Stimulated activated CD4-positive, alpha-beta T cell treated with anti-CD3 and anti-CD28 coated beads, Interleukin-4, amount 100 ng/mL, for 4 hours (primary cell): Measurements from ENCODE around the gene CCDC33.

Source experiments
- DNase-seq, 2 experiments: peaks; one replicate each; pipeline ENCODE4 v3.0.0-alpha.2; 2020

The CCDC33 gene

GRCh38 chr15:74259821-74260607 is 23.9 kb downstream of the CCDC33 start:
- DNase-seq: no peak

- DNase-seq: no peak
Measured at GRCh38 chr15:74261041-74261440, 24.9 kb downstream of the CCDC33 start.

GRCh38 chr15:74261685-74262084 is 25.6 kb downstream of the CCDC33 start:
- no peak for DNase-seq

GRCh38 chr15:74262151-74262550 is 26.0 kb downstream of the CCDC33 start:
- DNase-seq: no peak

GRCh38 chr15:74262625-74263024 is 26.5 kb downstream of the CCDC33 start:
- no peak for DNase-seq

- no peak for DNase-seq
Measured at GRCh38 chr15:74263466-74263865, 27.3 kb downstream of the CCDC33 start.

- no peak for DNase-seq
Measured at GRCh38 chr15:74264081-74264501, 28.0 kb downstream of the CCDC33 start.

GRCh38 chr15:74265046-74265639 is 29.0 kb downstream of the CCDC33 start:
- no peak for DNase-seq

- DNase-seq: no peak
Measured at GRCh38 chr15:74268020-74268419, 31.9 kb downstream of the CCDC33 start.

- no peak for DNase-seq
Measured at GRCh38 chr15:74269362-74270035, 33.4 kb downstream of the CCDC33 start.

GRCh38 chr15:74270155-74270554 is 34.0 kb downstream of the CCDC33 start:
- no peak for DNase-seq

GRCh38 chr15:74270854-74271520 is 34.9 kb downstream of the CCDC33 start:
- no peak for DNase-seq

- DNase-seq: no peak
Measured at GRCh38 chr15:74272812-74273211, 36.7 kb downstream of the CCDC33 start.

GRCh38 chr15:74274470-74275038 is 38.4 kb downstream of the CCDC33 start:
- DNase-seq: no peak

GRCh38 chr15:74275957-74276356 is 39.8 kb downstream of the CCDC33 start:
- no peak for DNase-seq

- DNase-seq: no peak
Measured at GRCh38 chr15:74276560-74276959, 40.4 kb downstream of the CCDC33 start.

GRCh38 chr15:74277242-74277810 is 41.2 kb downstream of the CCDC33 start:
- no peak for DNase-seq

GRCh38 chr15:74278207-74278606 is 42.1 kb downstream of the CCDC33 start:
- no peak for DNase-seq

- no peak for DNase-seq
Measured at GRCh38 chr15:74281147-74282133, 45.3 kb downstream of the CCDC33 start.

- no peak for DNase-seq
Measured at GRCh38 chr15:74283368-74283767, 47.2 kb downstream of the CCDC33 start.

- DNase-seq: no peak
Measured at GRCh38 chr15:74289671-74290070, 53.5 kb downstream of the CCDC33 start.
